Measurements from ENCODE around the gene FTSJ1. TPM values are rescaled to one million over a fixed set of nuclear protein-coding genes. Genes with fewer than 3 reads are reported as not detected.
"Not testable (repeated sequence)": the region's sequence is repeated elsewhere in the genome, so short reads cannot be mapped to it uniquely, and the experiment has no call there.

The FTSJ1 gene, protein sequence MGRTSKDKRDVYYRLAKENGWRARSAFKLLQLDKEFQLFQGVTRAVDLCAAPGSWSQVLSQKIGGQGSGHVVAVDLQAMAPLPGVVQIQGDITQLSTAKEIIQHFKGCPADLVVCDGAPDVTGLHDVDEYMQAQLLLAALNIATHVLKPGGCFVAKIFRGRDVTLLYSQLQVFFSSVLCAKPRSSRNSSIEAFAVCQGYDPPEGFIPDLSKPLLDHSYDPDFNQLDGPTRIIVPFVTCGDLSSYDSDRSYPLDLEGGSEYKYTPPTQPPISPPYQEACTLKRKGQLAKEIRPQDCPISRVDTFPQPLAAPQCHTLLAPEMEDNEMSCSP
- 22.9 and 36.3 TPM in 2 replicates for total RNA-seq (2014; rRNA removed; shearing (Covaris generic); ENCODE audit: low replicate concordance)

DNA sequence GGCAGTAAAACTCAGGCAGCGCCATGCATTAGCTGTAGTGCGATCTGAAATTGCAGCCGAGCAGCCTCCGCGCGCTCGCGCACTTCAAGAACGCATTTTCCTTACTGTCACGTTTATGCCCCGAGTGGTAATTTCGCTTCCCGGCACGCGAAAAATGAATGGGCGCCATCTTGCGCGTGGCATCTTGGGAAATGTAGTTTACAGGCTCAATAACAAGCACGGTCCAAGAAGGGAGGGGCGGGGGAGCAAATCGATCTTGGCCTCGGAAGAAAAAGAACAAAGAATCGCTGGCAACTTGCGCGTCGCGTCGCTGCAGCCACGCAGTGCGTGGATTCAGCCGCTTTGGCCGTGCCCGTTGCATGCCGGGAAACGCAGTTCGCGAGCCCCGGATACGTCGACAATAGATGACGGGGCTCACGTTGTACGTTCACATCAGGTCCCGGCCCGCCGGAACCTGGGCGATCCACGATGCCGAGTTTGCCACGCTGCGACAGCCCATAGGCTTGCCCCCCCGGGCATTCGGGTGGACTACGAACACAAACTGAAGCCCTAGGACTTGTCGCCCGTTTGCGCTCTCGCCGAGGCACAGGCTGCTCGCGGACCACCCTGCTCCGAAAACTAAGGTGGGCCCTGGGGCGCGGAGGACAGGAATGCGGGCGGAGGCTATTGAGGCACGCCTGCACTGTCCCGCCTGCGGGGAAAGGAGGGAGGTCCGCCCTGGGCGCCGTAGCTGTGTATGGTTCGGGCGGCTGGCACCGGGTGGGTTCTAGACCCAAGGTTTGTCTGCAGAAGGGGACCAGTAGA is at the start of gene FTSJ1:
FTSJ1 (plus strand) TSS at position 426 of the 804 bp plus-strand sequence. CDS start 1,849 bp downstream, outside the sequence.
- H2AFZ ChIP-seq (ENCODE audit: low read length) = peak within 1 kb of the TSS; percentile 93
- no peaks in the 10 kb centered on the region; the same call in 1 of the 2 replicates for H4K20me1 ChIP-seq (ENCODE audit: insufficient read depth, low read depth, low read length)
- H3K79me2 ChIP-seq (ENCODE audit: low read length) = peaks cover 24% of the 10 kb centered on the region
- no peaks in the 10 kb centered on the region for H3K27me3 ChIP-seq (ENCODE audit: low read length)
- no peaks in the 10 kb centered on the region for H3K36me3 ChIP-seq (ENCODE audit: insufficient read depth, low read length)
- H3K9me2 ChIP-seq (replicated peaks; ENCODE audit: insufficient read depth, low read length) = no peaks in the 10 kb centered on the region
- peak within 1 kb of the TSS; percentile 87 for H3K4me2 ChIP-seq (ENCODE audit: low read depth, low read length, poor library complexity, severe bottlenecking)
- no peak within 1 kb of the TSS for H3K27ac ChIP-seq (ENCODE audit: low read length)
- peak within 1 kb of the TSS; percentile 90 for H3K9ac ChIP-seq (ENCODE audit: low read length)
- H3K4me3 ChIP-seq (ENCODE audit: low read length) = peak within 1 kb of the TSS; percentile 83
- H3K4me1 ChIP-seq (ENCODE audit: low read length) = peaks cover 11% of the 10 kb centered on the region
- peak; percentile 93 for DNase-seq
- H3K9me3 ChIP-seq (ENCODE audit: low read length) = no peaks in the 10 kb centered on the region

DNA sequence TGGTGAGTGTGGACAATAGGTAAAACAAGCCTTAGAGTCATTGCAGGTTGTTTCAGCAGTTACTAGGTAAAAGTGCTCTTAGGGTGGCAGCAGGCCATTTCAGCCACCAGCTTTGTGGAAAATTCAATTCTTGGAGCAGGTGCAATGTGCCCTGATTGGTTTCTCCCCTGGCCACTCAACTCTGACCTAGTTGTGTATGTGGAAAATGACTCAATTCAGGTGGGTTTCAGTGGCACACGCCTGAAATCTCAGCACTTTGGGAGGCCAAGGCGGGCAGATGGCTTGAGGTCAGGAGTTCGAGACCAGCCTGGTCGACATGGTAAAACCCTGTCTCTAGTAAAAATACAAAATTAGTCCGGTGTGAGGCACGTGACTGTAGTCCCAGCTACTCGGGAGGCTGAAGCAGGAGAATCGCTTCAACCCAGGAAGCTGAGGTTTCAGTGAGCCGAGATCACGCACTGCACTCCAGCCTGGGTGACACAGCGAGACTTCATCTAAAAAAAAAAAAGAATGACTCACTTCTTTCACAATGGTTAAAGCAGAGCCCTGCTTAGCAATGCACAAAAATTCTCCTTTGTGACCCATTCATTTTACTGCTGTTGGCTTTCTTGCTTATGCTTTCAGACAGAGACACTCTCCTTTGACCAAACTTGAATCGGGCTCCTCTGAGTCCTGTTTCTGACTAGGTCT is 48.8 kb upstream of the FTSJ1 start:
- H3K79me2 ChIP-seq (ENCODE audit: low read length); H3K9me3 ChIP-seq (ENCODE audit: low read length); H3K4me2 ChIP-seq (ENCODE audit: low read depth, low read length, poor library complexity, severe bottlenecking); H2AFZ ChIP-seq (ENCODE audit: low read length); H3K4me3 ChIP-seq (ENCODE audit: low read length); H4K20me1 ChIP-seq (ENCODE audit: insufficient read depth, low read depth, low read length); H3K27me3 ChIP-seq (ENCODE audit: low read length); H3K36me3 ChIP-seq (ENCODE audit: insufficient read depth, low read length); H3K9ac ChIP-seq (ENCODE audit: low read length); H3K27ac ChIP-seq (ENCODE audit: low read length); DNase-seq; H3K4me1 ChIP-seq (ENCODE audit: low read length); H3K9me2 ChIP-seq (replicated peaks; ENCODE audit: insufficient read depth, low read length): not testable (repeated sequence)

DNA sequence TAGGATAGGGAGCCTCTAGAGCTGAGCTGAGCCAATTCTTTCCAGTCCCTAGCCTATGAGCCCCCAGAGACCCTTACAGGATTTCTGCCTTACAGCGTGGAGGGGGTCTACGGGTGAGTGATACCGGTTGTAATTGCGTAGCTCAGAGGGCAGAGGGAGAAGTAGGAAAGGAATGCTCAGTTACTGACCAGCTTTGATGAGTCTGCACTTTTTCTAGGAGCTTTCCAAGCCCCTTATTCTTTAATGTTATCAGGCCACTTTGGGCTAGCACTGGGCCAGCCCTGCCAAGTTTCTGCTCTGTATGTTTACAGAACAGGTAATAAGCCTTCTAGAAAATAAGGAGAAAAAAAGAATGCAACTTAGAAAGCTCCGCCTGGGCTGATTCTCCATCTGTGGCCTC is 46.4 kb upstream of the FTSJ1 start:
- H3K36me3 ChIP-seq (ENCODE audit: insufficient read depth, low read length) = not testable (repeated sequence)

DNA sequence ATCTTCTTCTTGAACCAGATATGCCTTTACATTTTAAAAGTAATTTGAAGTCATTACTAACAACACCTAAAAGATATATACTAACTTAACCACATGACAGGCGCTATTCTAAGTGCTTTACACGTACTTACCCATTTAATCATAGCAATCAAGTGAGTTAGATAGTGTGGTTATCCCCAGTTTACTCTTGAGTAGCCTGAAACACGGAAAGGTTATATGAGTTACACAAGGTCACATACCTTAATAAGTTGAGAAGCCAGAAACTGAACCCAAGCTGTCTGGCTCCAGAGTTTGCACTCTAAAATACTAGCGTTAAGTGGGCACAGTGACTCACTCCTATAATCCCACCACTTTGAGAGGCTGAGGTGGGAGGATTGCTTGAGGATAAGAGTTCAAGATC is 45.8 kb upstream of the FTSJ1 start:
- H2AFZ ChIP-seq (ENCODE audit: low read length); H3K4me1 ChIP-seq (ENCODE audit: low read length); H3K4me3 ChIP-seq (ENCODE audit: low read length); H3K9ac ChIP-seq (ENCODE audit: low read length); H3K79me2 ChIP-seq (ENCODE audit: low read length); H4K20me1 ChIP-seq (ENCODE audit: insufficient read depth, low read depth, low read length); H3K4me2 ChIP-seq (ENCODE audit: low read depth, low read length, poor library complexity, severe bottlenecking); H3K9me3 ChIP-seq (ENCODE audit: low read length); H3K27ac ChIP-seq (ENCODE audit: low read length); H3K27me3 ChIP-seq (ENCODE audit: low read length); H3K36me3 ChIP-seq (ENCODE audit: insufficient read depth, low read length); H3K9me2 ChIP-seq (replicated peaks; ENCODE audit: insufficient read depth, low read length): not testable (repeated sequence)
- peak; percentile 38 for DNase-seq

More for the DNA sequence above, 46.4 kb upstream of the FTSJ1 start:
- H4K20me1 ChIP-seq (ENCODE audit: insufficient read depth, low read depth, low read length); H2AFZ ChIP-seq (ENCODE audit: low read length); H3K79me2 ChIP-seq (ENCODE audit: low read length); H3K9me2 ChIP-seq (replicated peaks; ENCODE audit: insufficient read depth, low read length); H3K4me1 ChIP-seq (ENCODE audit: low read length); H3K27ac ChIP-seq (ENCODE audit: low read length); H3K9ac ChIP-seq (ENCODE audit: low read length); H3K27me3 ChIP-seq (ENCODE audit: low read length); H3K4me2 ChIP-seq (ENCODE audit: low read depth, low read length, poor library complexity, severe bottlenecking); H3K9me3 ChIP-seq (ENCODE audit: low read length); H3K4me3 ChIP-seq (ENCODE audit: low read length): not testable (repeated sequence)
- peak; percentile 12 for DNase-seq

DNA sequence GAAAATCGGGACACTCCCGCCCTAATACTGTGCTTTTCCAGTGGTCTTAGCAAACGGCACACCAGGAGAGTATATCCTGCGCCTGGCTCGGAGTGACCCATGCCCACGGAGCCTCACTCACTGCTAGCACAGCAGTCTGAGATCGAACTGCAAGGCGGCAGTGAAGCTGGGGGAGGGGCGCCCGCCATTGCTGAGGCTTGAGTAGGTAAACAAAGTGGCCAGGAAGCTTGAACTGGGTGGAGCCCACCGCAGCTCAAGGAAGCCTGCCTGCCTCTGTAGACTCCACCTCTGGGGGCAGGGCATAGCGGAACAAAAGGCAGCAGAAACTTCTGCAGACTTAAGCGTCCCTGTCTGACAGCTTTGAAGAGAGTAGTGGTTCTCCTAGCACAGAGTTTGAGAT is 42.3 kb upstream of the FTSJ1 start:
- not testable (repeated sequence) for H3K27ac ChIP-seq (ENCODE audit: low read length); H3K79me2 ChIP-seq (ENCODE audit: low read length); H3K4me3 ChIP-seq (ENCODE audit: low read length); H3K36me3 ChIP-seq (ENCODE audit: insufficient read depth, low read length); H3K4me2 ChIP-seq (ENCODE audit: low read depth, low read length, poor library complexity, severe bottlenecking); H3K27me3 ChIP-seq (ENCODE audit: low read length); H2AFZ ChIP-seq (ENCODE audit: low read length); H3K4me1 ChIP-seq (ENCODE audit: low read length); DNase-seq; H3K9me3 ChIP-seq (ENCODE audit: low read length); H4K20me1 ChIP-seq (ENCODE audit: insufficient read depth, low read depth, low read length); H3K9me2 ChIP-seq (replicated peaks; ENCODE audit: insufficient read depth, low read length); H3K9ac ChIP-seq (ENCODE audit: low read length)

DNA sequence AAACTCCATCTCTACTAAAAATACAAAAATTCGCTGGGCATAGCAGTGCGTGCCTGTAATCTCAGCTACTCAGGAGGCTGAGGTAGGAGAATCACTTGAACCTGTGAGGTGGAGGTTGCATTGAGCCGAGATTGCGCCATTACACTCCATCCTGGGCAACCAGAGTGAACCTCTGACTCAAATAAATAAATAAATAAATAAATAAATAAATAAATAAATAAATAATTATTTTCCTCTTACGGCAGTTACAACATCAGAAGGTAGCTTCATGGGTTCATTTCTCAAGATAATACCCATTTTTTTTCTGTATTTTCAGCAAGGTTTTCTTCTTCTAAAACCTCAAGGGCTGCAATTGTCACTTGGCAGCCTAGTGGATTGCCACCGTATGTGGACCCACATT is 28.8 kb upstream of the FTSJ1 start:
- H3K4me1 ChIP-seq (ENCODE audit: low read length); H3K27me3 ChIP-seq (ENCODE audit: low read length); H3K79me2 ChIP-seq (ENCODE audit: low read length); H3K9me2 ChIP-seq (replicated peaks; ENCODE audit: insufficient read depth, low read length); H3K9ac ChIP-seq (ENCODE audit: low read length); H3K4me3 ChIP-seq (ENCODE audit: low read length); H3K9me3 ChIP-seq (ENCODE audit: low read length); H3K4me2 ChIP-seq (ENCODE audit: low read depth, low read length, poor library complexity, severe bottlenecking); H4K20me1 ChIP-seq (ENCODE audit: insufficient read depth, low read depth, low read length); H2AFZ ChIP-seq (ENCODE audit: low read length); H3K27ac ChIP-seq (ENCODE audit: low read length); H3K36me3 ChIP-seq (ENCODE audit: insufficient read depth, low read length): not testable (repeated sequence)
- DNase-seq = peak; percentile 14

DNA sequence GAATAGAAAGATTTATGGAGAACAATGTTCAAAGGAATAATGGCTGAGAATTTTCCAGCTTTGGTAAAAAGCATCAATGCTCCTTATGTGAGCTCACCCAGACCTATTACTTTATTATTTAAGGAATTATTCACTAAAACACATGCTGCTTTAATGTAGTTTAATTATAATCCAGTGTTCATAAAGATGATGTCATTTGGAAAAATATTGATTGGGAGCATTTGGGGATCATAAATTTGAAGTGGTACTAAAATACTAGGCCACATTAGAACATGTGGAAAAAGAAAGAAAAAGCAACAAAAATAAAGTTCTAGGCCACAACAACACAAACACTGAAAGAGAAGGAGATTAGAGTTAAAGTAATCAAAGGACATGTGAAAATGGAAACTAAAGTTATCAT is 25.9 kb upstream of the FTSJ1 start:
- no peaks in the 10 kb centered on the region for H3K9me3 ChIP-seq (ENCODE audit: low read length)
- H3K79me2 ChIP-seq (ENCODE audit: low read length) = no peaks in the 10 kb centered on the region
- no peak overlapping the region for H3K27ac ChIP-seq (ENCODE audit: low read length)
- no peaks in the 10 kb centered on the region for H4K20me1 ChIP-seq (ENCODE audit: insufficient read depth, low read depth, low read length)
- no peak overlapping the region for H3K9ac ChIP-seq (ENCODE audit: low read length)
- DNase-seq = peak; percentile 16
- H3K4me2 ChIP-seq (ENCODE audit: low read depth, low read length, poor library complexity, severe bottlenecking) = no peak overlapping the region
- H3K36me3 ChIP-seq (ENCODE audit: insufficient read depth, low read length) = no peaks in the 10 kb centered on the region
- H3K4me3 ChIP-seq (ENCODE audit: low read length) = no peak overlapping the region
- H2AFZ ChIP-seq (ENCODE audit: low read length) = no peak overlapping the region
- H3K9me2 ChIP-seq (replicated peaks; ENCODE audit: insufficient read depth, low read length) = no peaks in the 10 kb centered on the region
- H3K4me1 ChIP-seq (ENCODE audit: low read length) = no peaks in the 10 kb centered on the region
- H3K27me3 ChIP-seq (ENCODE audit: low read length) = no peaks in the 10 kb centered on the region

DNA sequence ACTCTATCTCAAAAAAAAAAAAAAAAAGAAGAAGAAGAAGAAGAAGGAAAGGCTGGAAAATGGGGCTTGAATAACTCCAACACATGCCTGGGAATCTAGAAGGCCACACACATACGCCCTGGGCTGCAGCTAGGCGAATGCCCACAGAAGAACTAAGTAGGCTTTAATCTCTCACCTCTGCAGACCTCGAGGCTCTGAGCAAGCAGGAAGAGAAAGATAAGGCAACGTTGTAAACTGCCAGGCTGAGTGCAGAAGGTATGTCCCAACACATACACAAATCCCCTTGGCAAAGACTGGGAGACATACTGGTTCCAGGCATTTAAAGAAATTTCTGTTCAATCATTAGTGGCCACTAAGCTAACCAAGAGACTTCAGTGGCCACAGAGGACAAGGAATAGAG is 24.3 kb upstream of the FTSJ1 start:
- Histone ChIP-seq H3K9me3 (ENCODE audit: low read length) (no peaks in the 10 kb centered on the region), H3K27ac (ENCODE audit: low read length) (no peak overlapping the region), H3K79me2 (ENCODE audit: low read length) (no peaks in the 10 kb centered on the region), H3K4me2 (ENCODE audit: low read depth, low read length, poor library complexity, severe bottlenecking) (no peak overlapping the region), H2AFZ (ENCODE audit: low read length) (no peak overlapping the region), H4K20me1 (ENCODE audit: insufficient read depth, low read depth, low read length) (no peaks in the 10 kb centered on the region), H3K27me3 (ENCODE audit: low read length) (no peaks in the 10 kb centered on the region), H3K4me1 (ENCODE audit: low read length) (no peaks in the 10 kb centered on the region), H3K4me3 (ENCODE audit: low read length) (no peak overlapping the region), H3K9me2 (replicated peaks; ENCODE audit: insufficient read depth, low read length) (no peaks in the 10 kb centered on the region), H3K36me3 (ENCODE audit: insufficient read depth, low read length) (no peaks in the 10 kb centered on the region), H3K9ac (ENCODE audit: low read length) (no peak overlapping the region)
- DNase-seq = no peak

All from Karpas-422 (cell line).